Ascending aorta (tissue), 2 donors: Measurements from ENCODE around the gene GRIK2. TPM values are rescaled to one million over a fixed set of nuclear protein-coding genes. Genes with fewer than 3 reads are reported as not detected.

Experiments
- DNase-seq, 2 donors: peaks; one replicate each; pipeline ENCODE4 v3.0.0-alpha.2; 2019; ENCODE audit warnings: low spot score in 2 of 2
- H3K27ac ChIP-seq, 2 donors: fragments of 200-600 bp; sonication (generic); one replicate each; pipeline ENCODE4 v1.5.1; 2016 to 2017; ENCODE audit warnings: mild to moderate bottlenecking in 1 of 2
- H3K27me3 ChIP-seq: fragments of 200-600 bp; sonication (generic); one replicate; pipeline ENCODE4 v1.5.1; 2017
- H3K36me3 ChIP-seq, 2 donors: fragments of 200-600 bp; sonication (generic); one replicate each; pipeline ENCODE4 v1.5.1; 2016
- H3K4me1 ChIP-seq, 2 donors: fragments of 200-600 bp; sonication (generic); one replicate each; pipeline ENCODE4 v1.5.1; 2016 to 2017; ENCODE audit warnings: mild to moderate bottlenecking in 1 of 2
- H3K4me3 ChIP-seq, 2 donors: fragments of 200-600 bp; sonication (generic); one replicate each; pipeline ENCODE4 v1.5.1; 2016 to 2017; ENCODE audit warnings: mild to moderate bottlenecking in 1 of 2
- H3K9me3 ChIP-seq, 2 donors: fragments of 200-600 bp; sonication (generic); one replicate each; pipeline ENCODE4 v1.5.1; 2016
- intact Hi-C: fragments of 100-400 bp; cut with DNase I; formaldehyde crosslinking; loops from one replicate; pipeline ENCODE4 v1.15.1; 2023
- total RNA-seq: library from RNA; depleted of rRNA; stranded (reverse); fragments of >200 nt; gene quantifications from one replicate; pipeline ENCODE4 v1.1.0, GENCODE V29; 2016
- TF ChIP-seq, protein P1 (sequence below), 3 experiments: fragments of 200-600 bp in 2 of 3; fragments of 450-650 bp in 1 of 3; sonication (generic) in 2 of 3; IDR thresholded peaks; one replicate each; pipeline ENCODE4 v1.5.1; 2016 to 2019; ENCODE audit warnings: antibody characterized with exemption in 3 of 3, mild to moderate bottlenecking in 1 of 3, moderate library complexity in 1 of 3

GRIK2 gene
- total RNA-seq, 1 donor from 2014 or later = not detected

DNA sequence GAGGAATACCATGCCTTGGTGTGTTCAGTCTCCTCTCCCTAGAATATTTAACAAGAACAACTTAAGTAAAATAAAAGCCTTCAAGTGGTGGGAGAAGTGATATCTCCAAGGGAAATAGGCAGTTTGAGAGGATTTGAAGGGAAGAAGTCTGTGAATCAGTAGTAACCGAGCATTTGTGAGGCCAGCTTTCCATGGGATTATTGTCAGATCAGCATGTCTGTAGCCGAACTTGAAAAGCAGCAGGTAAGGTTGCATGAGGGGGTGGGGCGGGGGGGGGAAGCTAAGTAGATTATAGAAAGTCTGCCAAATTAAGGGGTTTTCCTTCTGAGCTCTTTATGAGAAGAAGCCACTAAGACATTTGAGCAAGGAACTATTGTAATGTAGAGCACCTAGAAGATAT is 92.6 kb downstream of the GRIK2 start:
- Histone ChIP-seq H3K4me1 (no peaks in the 10 kb centered on the region), H3K9me3 (no peaks in the 10 kb centered on the region), H3K27ac (no peak overlapping the region), H3K4me3 (no peak overlapping the region), H3K36me3 (no peaks in the 10 kb centered on the region), H3K27me3 (no peaks in the 10 kb centered on the region)
- DNase-seq = no peak
- TF ChIP-seq, protein P1, sequence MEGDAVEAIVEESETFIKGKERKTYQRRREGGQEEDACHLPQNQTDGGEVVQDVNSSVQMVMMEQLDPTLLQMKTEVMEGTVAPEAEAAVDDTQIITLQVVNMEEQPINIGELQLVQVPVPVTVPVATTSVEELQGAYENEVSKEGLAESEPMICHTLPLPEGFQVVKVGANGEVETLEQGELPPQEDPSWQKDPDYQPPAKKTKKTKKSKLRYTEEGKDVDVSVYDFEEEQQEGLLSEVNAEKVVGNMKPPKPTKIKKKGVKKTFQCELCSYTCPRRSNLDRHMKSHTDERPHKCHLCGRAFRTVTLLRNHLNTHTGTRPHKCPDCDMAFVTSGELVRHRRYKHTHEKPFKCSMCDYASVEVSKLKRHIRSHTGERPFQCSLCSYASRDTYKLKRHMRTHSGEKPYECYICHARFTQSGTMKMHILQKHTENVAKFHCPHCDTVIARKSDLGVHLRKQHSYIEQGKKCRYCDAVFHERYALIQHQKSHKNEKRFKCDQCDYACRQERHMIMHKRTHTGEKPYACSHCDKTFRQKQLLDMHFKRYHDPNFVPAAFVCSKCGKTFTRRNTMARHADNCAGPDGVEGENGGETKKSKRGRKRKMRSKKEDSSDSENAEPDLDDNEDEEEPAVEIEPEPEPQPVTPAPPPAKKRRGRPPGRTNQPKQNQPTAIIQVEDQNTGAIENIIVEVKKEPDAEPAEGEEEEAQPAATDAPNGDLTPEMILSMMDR (IDR thresholded peaks at IDR 0.05) = no peak
- intact Hi-C loops = no loop called here

DNA sequence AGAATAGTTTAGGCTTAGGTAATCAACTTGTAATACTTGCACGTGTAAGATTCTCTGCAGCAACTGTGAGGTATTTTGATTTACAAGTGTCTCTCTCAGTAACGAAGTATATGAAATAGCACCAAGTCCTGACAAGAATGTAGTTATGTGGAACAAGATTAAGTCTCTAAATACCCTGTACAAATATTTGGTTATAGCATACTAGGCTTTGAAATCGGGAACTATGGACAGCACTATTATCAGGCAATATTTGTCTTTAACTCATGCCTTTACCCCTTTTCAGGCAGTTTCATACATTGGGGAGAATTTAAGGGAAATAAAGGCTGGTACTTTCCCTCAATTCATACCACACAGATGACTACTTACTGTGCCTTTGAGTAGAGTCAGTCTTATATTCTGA is 93.2 kb downstream of the GRIK2 start:
- Histone ChIP-seq H3K4me1 (no peaks in the 10 kb centered on the region), H3K27ac (no peak overlapping the region), H3K9me3 (no peaks in the 10 kb centered on the region), H3K27me3 (no peaks in the 10 kb centered on the region), H3K36me3 (no peaks in the 10 kb centered on the region), H3K4me3 (no peak overlapping the region)
- TF ChIP-seq, protein P1 (IDR thresholded peaks at IDR 0.05) = no peak
- intact Hi-C loops = no loop called here
- DNase-seq = no peak

DNA sequence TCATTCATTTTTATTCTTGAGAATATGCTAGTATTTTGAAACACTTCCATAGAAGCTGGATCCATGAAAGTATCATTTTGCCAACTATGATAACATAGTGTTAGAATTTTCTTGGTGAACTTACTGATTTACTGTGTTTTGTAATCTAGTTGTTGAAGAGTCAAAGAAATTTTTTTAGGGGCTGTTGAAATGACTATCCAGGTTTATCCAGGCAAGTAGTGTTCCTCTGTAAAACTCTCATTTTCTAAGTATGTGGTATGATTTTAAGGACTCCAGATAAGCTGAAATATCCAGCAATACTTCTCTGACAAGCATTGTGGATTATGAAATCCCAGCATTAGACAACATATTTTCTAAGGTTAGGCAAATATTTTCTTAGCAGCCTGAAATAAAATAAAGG is 95.9 kb downstream of the GRIK2 start:
- intact Hi-C loops = no loop called here
- no peaks in the 10 kb centered on the region for H3K4me1 ChIP-seq
- H3K27me3 ChIP-seq = no peaks in the 10 kb centered on the region
- no peaks in the 10 kb centered on the region for H3K36me3 ChIP-seq
- DNase-seq = no peak
- no peak overlapping the region for H3K27ac ChIP-seq
- H3K9me3 ChIP-seq = no peaks in the 10 kb centered on the region
- TF ChIP-seq, protein P1 (IDR thresholded peaks at IDR 0.05) = no peak
- no peak overlapping the region for H3K4me3 ChIP-seq

DNA sequence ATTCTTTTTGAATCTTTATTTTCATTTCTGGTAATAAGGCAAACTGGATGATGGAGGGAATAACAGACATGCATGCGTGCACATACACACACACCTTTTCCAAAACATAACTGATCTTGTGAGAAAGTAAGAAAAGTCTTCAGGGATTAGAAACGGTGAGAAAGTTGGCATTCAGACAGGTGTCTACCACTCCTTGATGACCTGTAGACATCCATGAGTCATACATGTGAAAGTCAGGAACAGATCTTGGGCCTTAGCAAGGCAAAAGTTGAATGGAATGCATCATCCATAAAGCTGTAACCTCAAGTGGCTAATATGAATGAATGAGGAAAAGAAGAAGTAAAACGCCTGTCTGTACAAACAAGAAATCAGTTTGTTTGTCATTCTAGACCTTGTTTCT is 97.3 kb downstream of the GRIK2 start:
- H3K27me3 ChIP-seq = no peaks in the 10 kb centered on the region
- no peaks in the 10 kb centered on the region for H3K9me3 ChIP-seq
- H3K4me3 ChIP-seq = no peak overlapping the region
- H3K36me3 ChIP-seq = no peaks in the 10 kb centered on the region
- no peaks in the 10 kb centered on the region for H3K4me1 ChIP-seq
- TF ChIP-seq, protein P1 (IDR thresholded peaks at IDR 0.05) = no peak
- intact Hi-C loops = no loop called here
- no peak overlapping the region for H3K27ac ChIP-seq
- DNase-seq = no peak

DNA sequence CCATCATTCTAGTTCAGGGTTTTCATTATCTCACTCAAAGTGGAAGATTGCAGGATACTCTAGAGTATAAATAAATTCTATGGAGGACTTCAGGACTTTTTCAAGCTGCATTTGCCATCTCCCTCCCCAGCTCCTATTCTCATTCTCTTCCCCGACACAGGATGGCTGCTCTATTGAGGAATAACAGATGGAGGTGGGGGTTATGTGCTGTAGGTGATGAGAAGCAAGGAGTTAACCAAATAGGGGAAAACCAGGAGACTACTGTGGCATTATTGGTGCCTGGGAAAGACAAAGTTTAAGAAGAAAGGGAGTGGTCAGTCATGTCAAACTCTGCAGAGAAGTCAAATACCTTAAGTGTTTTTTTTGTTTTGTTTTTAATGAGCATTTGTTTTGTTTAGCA is 109.3 kb downstream of the GRIK2 start:
- H3K9me3 ChIP-seq = no peaks in the 10 kb centered on the region
- no peaks in the 10 kb centered on the region for H3K36me3 ChIP-seq
- H3K27ac ChIP-seq = no peak overlapping the region
- TF ChIP-seq, protein P1 (IDR thresholded peaks at IDR 0.05) = no peak
- DNase-seq = no peak
- no peaks in the 10 kb centered on the region for H3K4me1 ChIP-seq
- H3K4me3 ChIP-seq = no peak overlapping the region
- intact Hi-C loops = no loop called here
- no peaks in the 10 kb centered on the region for H3K27me3 ChIP-seq

DNA sequence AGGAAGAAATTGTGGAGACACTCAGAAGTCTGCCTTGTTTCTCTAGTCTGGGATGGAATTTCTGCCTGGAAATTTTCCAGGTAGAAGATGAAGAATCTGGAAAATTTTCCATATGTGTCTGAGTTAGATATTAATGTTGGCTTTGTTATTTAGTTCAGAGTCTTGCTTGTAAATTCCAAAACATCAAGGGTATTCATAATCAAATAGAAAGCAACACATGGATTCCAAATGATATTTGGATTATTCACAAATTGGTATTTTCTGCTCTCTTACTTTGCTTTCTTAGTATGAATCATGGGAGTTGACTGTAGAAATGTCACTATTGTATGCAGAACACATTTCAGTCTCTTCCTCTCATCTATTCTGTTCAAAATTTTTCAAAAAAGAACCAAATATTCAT is 116.0 kb downstream of the GRIK2 start:
- Histone ChIP-seq H3K9me3 (no peaks in the 10 kb centered on the region), H3K4me3 (no peak overlapping the region), H3K27ac (no peak overlapping the region), H3K27me3 (no peaks in the 10 kb centered on the region), H3K4me1 (no peaks in the 10 kb centered on the region), H3K36me3 (no peaks in the 10 kb centered on the region)
- TF ChIP-seq, protein P1 (IDR thresholded peaks at IDR 0.05) = no peak
- intact Hi-C loops = no loop called here
- DNase-seq = no peak
